Pancreas (tissue), 10 donors: ENCODE data around the gene APOC3. TPM values are rescaled to one million over a fixed set of nuclear protein-coding genes. Genes with fewer than 3 reads are reported as not detected.

ENCODE experiments used
- ATAC-seq, 4 donors: fragments of 200-7000 bp; cut with Tn5 transposase; one replicate each; pipeline versions ENCODE4 v1.8.0 to v1.9.1; 2020; ENCODE audit warnings: mild to moderate bottlenecking in 4 of 4, moderate library complexity in 4 of 4
- DNase-seq, 6 donors: peaks; one replicate each; pipeline ENCODE4 v3.0.0-alpha.2; 2020
- FAIRE-seq: peaks from 2 replicates; lab custom pipeline; 2012; peaks lifted over from hg19 to GRCh38; lab: Jason Lieb, UNC
- H3K27ac ChIP-seq, 4 donors: fragments of 200-600 bp; sonication (generic); 1 replicate in 3 of 4; 2 replicates in 1 of 4; pipeline versions ENCODE4 v1.5.0 to v1.8.0; 2020
- H3K27me3 ChIP-seq, 4 donors: fragments of 200-600 bp; one replicate each; pipeline ENCODE4 v1.8.0; 2021
- H3K36me3 ChIP-seq, 3 donors: fragments of 200-600 bp; sonication (generic) in 1 of 3; one replicate each; pipeline versions ENCODE4 v1.5.0 to v1.8.0; 2020 to 2021
- H3K4me1 ChIP-seq, 3 donors: fragments of 200-600 bp; one replicate each; pipeline ENCODE4 v1.8.0; 2021
- H3K4me3 ChIP-seq, 4 donors: fragments of 200-600 bp; sonication (generic) in 2 of 4; one replicate each; pipeline versions ENCODE4 v1.5.0 to v1.8.0; 2020 to 2021
- H3K9me3 ChIP-seq, 4 donors: fragments of 200-600 bp; one replicate each; pipeline ENCODE4 v1.8.0; 2021
- WGBS, 2 donors: extraction: QIAGEN DNeasy Blood & Tissue Kit; methylation state at CpG; one replicate each; pipeline ENCODE4 v1.1.7; 2013; 5-methylcytosine and 5-hydroxymethylcytosine counted together
- intact Hi-C, 3 donors: fragments of 100-400 bp; cut with DNase I; formaldehyde crosslinking; loops; one replicate each; pipeline versions ENCODE4 v1.11.1 to v1.14.2; 2022
- polyA plus RNA-seq, 2 donors: library from polyadenylated mRNA; stranded (reverse); fragments of 200-250 nt; gene quantifications; one replicate each; pipeline ENCODE4 v1.2.3, GENCODE V29; 2013
- total RNA-seq, 6 donors: library from RNA; stranded (reverse); fragmentation: NEBNext Ultra II Directional in 4 of 6; extraction: Animal tissue kit (Norgen Biotek cat#: 25700) in 4 of 6; gene quantifications; one replicate each; pipeline versions ENCODE4 v1.2.1 to v1.2.4, GENCODE V29; 2021 to 2023
- TF ChIP-seq, protein P1 (sequence below), 4 donors: fragments of 200-600 bp; sonication (generic) in 3 of 4; IDR thresholded peaks; one replicate each; pipeline versions ENCODE4 v1.5.0 to v1.8.0; 2021; ENCODE audit warnings: antibody characterized with exemption in 4 of 4
- donor health status: healthy with polysubstance abuse.
- donor health status: DM: no; HTN: no; CAD: no; lungs with moderate emphysema.
- donor health status: DM: no; HTN: no; CAD: no.
- donor health status: control.
- donor health status: control.
- donor health status: Bipolar disorder and iron deficiency.
- donor health status: DM: yes; HTN: yes; CAD: no.
- donor health status: DM: no; HTN: no; CAD: no.
- donor health status: DM: no; HTN: no; CAD: no.
- donor health status: DM: yes; HTN: yes; CAD: no.

The APOC3 gene
- total RNA-seq (1 to 10 TPM in 1 of 6 donors, not detected in 5; 3.7 TPM), polyA plus RNA-seq (1 to 10 TPM in 1 of 2 donors, not detected in 1; 2.9 TPM)

DNA sequence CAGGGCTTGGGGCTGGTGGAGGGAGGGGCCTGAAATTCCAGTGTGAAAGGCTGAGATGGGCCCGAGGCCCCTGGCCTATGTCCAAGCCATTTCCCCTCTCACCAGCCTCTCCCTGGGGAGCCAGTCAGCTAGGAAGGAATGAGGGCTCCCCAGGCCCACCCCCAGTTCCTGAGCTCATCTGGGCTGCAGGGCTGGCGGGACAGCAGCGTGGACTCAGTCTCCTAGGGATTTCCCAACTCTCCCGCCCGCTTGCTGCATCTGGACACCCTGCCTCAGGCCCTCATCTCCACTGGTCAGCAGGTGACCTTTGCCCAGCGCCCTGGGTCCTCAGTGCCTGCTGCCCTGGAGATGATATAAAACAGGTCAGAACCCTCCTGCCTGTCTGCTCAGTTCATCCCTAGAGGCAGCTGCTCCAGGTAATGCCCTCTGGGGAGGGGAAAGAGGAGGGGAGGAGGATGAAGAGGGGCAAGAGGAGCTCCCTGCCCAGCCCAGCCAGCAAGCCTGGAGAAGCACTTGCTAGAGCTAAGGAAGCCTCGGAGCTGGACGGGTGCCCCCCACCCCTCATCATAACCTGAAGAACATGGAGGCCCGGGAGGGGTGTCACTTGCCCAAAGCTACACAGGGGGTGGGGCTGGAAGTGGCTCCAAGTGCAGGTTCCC, at the start of gene APOC3:
APOC3 (plus strand) TSS at position 383 of the 659 bp plus-strand sequence. CDS start 676 bp downstream, outside the sequence.
- DNase-seq: peak in 1 of 6 donors; percentile 56
- TF ChIP-seq, protein P1, sequence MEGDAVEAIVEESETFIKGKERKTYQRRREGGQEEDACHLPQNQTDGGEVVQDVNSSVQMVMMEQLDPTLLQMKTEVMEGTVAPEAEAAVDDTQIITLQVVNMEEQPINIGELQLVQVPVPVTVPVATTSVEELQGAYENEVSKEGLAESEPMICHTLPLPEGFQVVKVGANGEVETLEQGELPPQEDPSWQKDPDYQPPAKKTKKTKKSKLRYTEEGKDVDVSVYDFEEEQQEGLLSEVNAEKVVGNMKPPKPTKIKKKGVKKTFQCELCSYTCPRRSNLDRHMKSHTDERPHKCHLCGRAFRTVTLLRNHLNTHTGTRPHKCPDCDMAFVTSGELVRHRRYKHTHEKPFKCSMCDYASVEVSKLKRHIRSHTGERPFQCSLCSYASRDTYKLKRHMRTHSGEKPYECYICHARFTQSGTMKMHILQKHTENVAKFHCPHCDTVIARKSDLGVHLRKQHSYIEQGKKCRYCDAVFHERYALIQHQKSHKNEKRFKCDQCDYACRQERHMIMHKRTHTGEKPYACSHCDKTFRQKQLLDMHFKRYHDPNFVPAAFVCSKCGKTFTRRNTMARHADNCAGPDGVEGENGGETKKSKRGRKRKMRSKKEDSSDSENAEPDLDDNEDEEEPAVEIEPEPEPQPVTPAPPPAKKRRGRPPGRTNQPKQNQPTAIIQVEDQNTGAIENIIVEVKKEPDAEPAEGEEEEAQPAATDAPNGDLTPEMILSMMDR (IDR thresholded peaks at IDR 0.05): no peak
- no peak for ATAC-seq
- WGBS, 2 donors: 82 to 88% methylated on average over 9 of the region's 9 CpGs
- intact Hi-C loops: loop anchor here in 1 of 3 donors (5.0 kb wide), 1 partner anchor 37 kb away; the partner anchor contains the start of gene APOA5
- no peaks in the 10 kb centered on the region for H3K9me3 ChIP-seq
- no peak for FAIRE-seq
- no peaks in the 10 kb centered on the region for H3K36me3 ChIP-seq
- no peak within 1 kb of the TSS for H3K4me3 ChIP-seq
- peaks cover 0 to 6% (median 0%) of the 10 kb centered on the region in 3 donors for H3K4me1 ChIP-seq
- H3K27ac ChIP-seq: no peak within 1 kb of the TSS
- H3K27me3 ChIP-seq: no peaks in the 10 kb centered on the region

DNA sequence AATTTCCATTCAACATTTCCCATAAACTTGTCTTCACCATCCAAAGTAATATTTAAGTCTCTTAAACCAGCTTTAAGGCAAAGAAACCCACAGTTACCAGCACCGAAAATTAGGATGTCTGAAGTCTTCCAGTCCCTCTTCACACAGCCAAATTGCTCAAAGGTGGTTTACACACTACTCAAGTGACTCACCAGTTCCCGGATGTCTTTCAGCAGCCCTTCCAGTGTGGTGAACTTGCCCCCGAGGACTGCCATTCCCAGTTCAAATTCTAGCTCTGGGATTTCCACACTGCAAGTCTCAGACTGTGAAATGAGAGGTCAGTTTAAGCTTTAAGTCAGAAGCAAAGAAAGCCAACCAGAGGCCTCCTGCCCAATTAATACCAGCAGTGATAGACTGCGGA, 47.0 kb upstream of the APOC3 start:
- no peaks in the 10 kb centered on the region for H3K27me3 ChIP-seq
- no peak overlapping the region for H3K27ac ChIP-seq
- TF ChIP-seq, protein P1 (IDR thresholded peaks at IDR 0.05): no peak
- peaks cover 0 to 8% (median 8%) of the 10 kb centered on the region in 3 donors for H3K4me1 ChIP-seq
- DNase-seq (no peak), ATAC-seq (no peak), FAIRE-seq (no peak)
- H3K9me3 ChIP-seq: no peaks in the 10 kb centered on the region
- 90 to 93% methylated on average over 4 of the region's 4 CpGs for WGBS, 2 donors
- intact Hi-C loops: loop anchor here in 1 of 3 donors (10.0 kb wide), 1 partner anchor 322 kb away; no protein-coding TSS in a partner anchor
- H3K4me3 ChIP-seq: no peak overlapping the region
- H3K36me3 ChIP-seq: peaks cover 7 to 60% (median 25%) of the 10 kb centered on the region in 3 donors

DNA sequence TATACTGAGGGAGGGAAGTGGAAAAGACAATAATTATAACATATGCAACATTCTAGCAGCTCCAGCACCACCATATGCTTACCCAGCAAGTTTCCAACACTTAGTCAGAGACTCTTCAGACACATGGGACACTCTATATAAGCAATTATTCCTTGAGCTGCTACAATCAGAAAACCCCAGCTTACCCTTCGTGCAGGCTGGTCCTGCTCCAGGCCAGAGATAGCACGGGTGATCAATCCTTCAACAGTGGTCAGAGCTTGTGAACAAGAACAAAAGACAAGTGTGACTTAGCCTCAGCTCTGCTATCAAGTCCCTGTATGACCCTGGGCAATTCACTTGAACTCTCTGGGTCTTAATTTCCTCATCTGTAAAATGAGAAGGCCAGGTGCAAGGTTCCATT, 43.4 kb upstream of the APOC3 start:
- H3K36me3 ChIP-seq: peaks cover 4 to 41% (median 15%) of the 10 kb centered on the region in 3 donors
- WGBS, 2 donors: 69 to 73% methylated on average over 2 of the region's 2 CpGs
- TF ChIP-seq, protein P1 (IDR thresholded peaks at IDR 0.05): no peak
- no peaks in the 10 kb centered on the region for H3K27me3 ChIP-seq
- intact Hi-C loops: loop anchor here in 1 of 3 donors (10.0 kb wide), 1 partner anchor 318 kb away; no protein-coding TSS in a partner anchor
- no peak for ATAC-seq
- no peak for FAIRE-seq
- H3K4me3 ChIP-seq: no peak overlapping the region
- DNase-seq: no peak
- peaks cover 2 to 12% (median 9%) of the 10 kb centered on the region in 3 donors for H3K4me1 ChIP-seq
- no peak overlapping the region for H3K27ac ChIP-seq
- no peaks in the 10 kb centered on the region for H3K9me3 ChIP-seq

DNA sequence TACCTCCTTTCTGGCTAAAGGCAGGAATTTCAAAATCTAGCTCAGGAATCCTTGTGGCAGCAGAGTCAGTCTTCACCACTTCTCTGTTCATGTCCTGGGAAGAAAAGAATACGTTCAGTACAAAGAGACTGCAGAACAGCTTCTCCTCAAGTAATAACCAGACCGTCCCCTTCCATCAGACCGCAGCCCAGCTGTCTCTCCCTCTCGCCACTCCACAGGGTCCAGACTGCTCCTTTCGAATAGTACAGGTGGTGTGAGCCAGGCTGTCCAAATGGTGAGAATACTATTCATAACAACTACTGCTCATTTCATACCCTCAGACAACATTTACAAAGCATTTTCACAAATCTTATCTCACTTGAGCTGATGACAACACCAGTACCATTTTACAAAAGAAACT, 42.7 kb upstream of the APOC3 start:
- TF ChIP-seq, protein P1 (IDR thresholded peaks at IDR 0.05): no peak
- H3K9me3 ChIP-seq: no peaks in the 10 kb centered on the region
- H3K27me3 ChIP-seq: no peaks in the 10 kb centered on the region
- intact Hi-C loops: loop anchor here in 1 of 3 donors (10.0 kb wide), 1 partner anchor 318 kb away; no protein-coding TSS in a partner anchor
- H3K27ac ChIP-seq: no peak overlapping the region
- H3K36me3 ChIP-seq: peaks cover 4 to 38% (median 15%) of the 10 kb centered on the region in 3 donors
- FAIRE-seq (no peak), DNase-seq (no peak), ATAC-seq (no peak)
- 42 to 45% methylated on average over 5 of the region's 5 CpGs for WGBS, 2 donors
- H3K4me3 ChIP-seq: peak overlapping the region; percentile 91 to 98 (median 94)
- H3K4me1 ChIP-seq: peaks cover 9 to 19% (median 15%) of the 10 kb centered on the region in 3 donors
